GM19324 (cell line): Measurements from ENCODE around the gene FAT1.
"Not testable (repeated sequence)": the region's sequence is repeated elsewhere in the genome, so short reads cannot be mapped to it uniquely, and the experiment has no call there.

Source experiments
- ATAC-seq: cut with Tn5 transposase; IDR thresholded peaks from one replicate; pipeline ENCODE4 v1.9.1; 2021; ENCODE audit warnings: mild to moderate bottlenecking, moderate library complexity; ENCODE audit not compliant: unreplicated experiment, low FRiP score

The FAT1 gene

GRCh38 chr4:186723292-186724057 lies at the start of gene FAT1:
Gene FAT1, minus strand, starts transcription at chr4:186723856. Its CDS starts 14,029 bp downstream, at chr4:186709827.
- no peak for ATAC-seq

- no peak for ATAC-seq
Measured at GRCh38 chr4:186772936-186773487, 49.4 kb upstream of the FAT1 start.

- no peak for ATAC-seq
Measured at GRCh38 chr4:186771624-186772023, 48.0 kb upstream of the FAT1 start.

GRCh38 chr4:186770481-186771175 lies 47.0 kb upstream of the FAT1 start:
- ATAC-seq: no peak

GRCh38 chr4:186767794-186768193 lies 44.1 kb upstream of the FAT1 start:
- no peak for ATAC-seq

- ATAC-seq: no peak
Measured at GRCh38 chr4:186765673-186766546, 42.3 kb upstream of the FAT1 start.

- no peak for ATAC-seq
Measured at GRCh38 chr4:186765138-186765537, 41.5 kb upstream of the FAT1 start.

- no peak for ATAC-seq
Measured at GRCh38 chr4:186764457-186764856, 40.8 kb upstream of the FAT1 start.

- ATAC-seq: no peak
Measured at GRCh38 chr4:186762865-186763264, 39.2 kb upstream of the FAT1 start.

- ATAC-seq: no peak
Measured at GRCh38 chr4:186762361-186762760, 38.7 kb upstream of the FAT1 start.

GRCh38 chr4:186761956-186762355 lies 38.3 kb upstream of the FAT1 start:
- ATAC-seq: not testable (repeated sequence)

GRCh38 chr4:186761393-186761792 lies 37.7 kb upstream of the FAT1 start:
- ATAC-seq: no peak

GRCh38 chr4:186760576-186760975 lies 36.9 kb upstream of the FAT1 start:
- ATAC-seq: no peak

- no peak for ATAC-seq
Measured at GRCh38 chr4:186759990-186760389, 36.3 kb upstream of the FAT1 start.

- no peak for ATAC-seq
Measured at GRCh38 chr4:186758929-186759682, 35.5 kb upstream of the FAT1 start.

GRCh38 chr4:186757696-186758355 lies 34.2 kb upstream of the FAT1 start:
- ATAC-seq: no peak

- not testable (repeated sequence) for ATAC-seq
Measured at GRCh38 chr4:186756550-186756949, 32.9 kb upstream of the FAT1 start.

- ATAC-seq: no peak
Measured at GRCh38 chr4:186755550-186756519, 32.2 kb upstream of the FAT1 start.
